Activated B cell treated with CpG ODN at 0.5 μM for 24 hours (primary cell): ENCODE measurements around the gene KCNMB4. TPM values are rescaled to one million over a fixed set of nuclear protein-coding genes. Genes with fewer than 3 reads are reported as not detected.

Experiments used
- ATAC-seq: fragments of 200-7000 bp; cut with Tn5 transposase; one replicate; pipeline ENCODE4 v1.10.0; 2021; ENCODE audit warnings: low read depth, mild to moderate bottlenecking, moderate library complexity
- CTCF ChIA-PET: fragments of 350-600 bp; sonication (Branson Sonifier 250); formaldehyde crosslinking; loops from one replicate; lab custom pipeline; 2021; ENCODE audit warnings: antibody characterized with exemption; lab: Charles Lee
- POLR2A ChIA-PET: fragments of 350-600 bp; sonication (Branson Sonifier 250); formaldehyde crosslinking; loops from one replicate; lab custom pipeline; 2021; ENCODE audit warnings: antibody characterized with exemption; lab: Charles Lee
- DNase-seq: peaks from one replicate; pipeline ENCODE4 v3.0.0; 2022
- H3K27ac Mint-ChIP-seq: one replicate; pipeline ENCODE4 v1.8.0; 2020; ENCODE audit warnings: mixed read lengths
- H3K27me3 Mint-ChIP-seq: one replicate; pipeline ENCODE4 v1.8.0; 2021; ENCODE audit warnings: mixed read lengths
- H3K36me3 Mint-ChIP-seq: one replicate; pipeline ENCODE4 v1.8.0; 2021; ENCODE audit warnings: low read depth, mixed read lengths
- H3K4me1 Mint-ChIP-seq: one replicate; pipeline ENCODE4 v1.8.0; 2021; ENCODE audit warnings: mixed read lengths
- H3K4me3 Mint-ChIP-seq: one replicate; pipeline ENCODE4 v1.8.0; 2020; ENCODE audit warnings: mild to moderate bottlenecking, mixed read lengths
- H3K9me3 Mint-ChIP-seq: one replicate; pipeline ENCODE4 v1.8.0; 2020; ENCODE audit warnings: mixed read lengths
- intact Hi-C: fragments of 100-400 bp; cut with micrococcal nuclease; formaldehyde crosslinking; loops from one replicate; pipeline ENCODE4 v1.15.1; 2024
- total RNA-seq: library from RNA; stranded (reverse); gene quantifications from 2 replicates; pipeline ENCODE4 v1.2.3, GENCODE V29; 2022
- TF ChIP-seq, protein P1 (sequence below): fragments of 200-600 bp; IDR thresholded peaks from one replicate; pipeline ENCODE4 v1.8.0; 2022; ENCODE audit warnings: antibody characterized with exemption, mild to moderate bottlenecking

KCNMB4 gene
- total RNA-seq, 1 donor from 2014 or later, result 0.86 TPM

DNA sequence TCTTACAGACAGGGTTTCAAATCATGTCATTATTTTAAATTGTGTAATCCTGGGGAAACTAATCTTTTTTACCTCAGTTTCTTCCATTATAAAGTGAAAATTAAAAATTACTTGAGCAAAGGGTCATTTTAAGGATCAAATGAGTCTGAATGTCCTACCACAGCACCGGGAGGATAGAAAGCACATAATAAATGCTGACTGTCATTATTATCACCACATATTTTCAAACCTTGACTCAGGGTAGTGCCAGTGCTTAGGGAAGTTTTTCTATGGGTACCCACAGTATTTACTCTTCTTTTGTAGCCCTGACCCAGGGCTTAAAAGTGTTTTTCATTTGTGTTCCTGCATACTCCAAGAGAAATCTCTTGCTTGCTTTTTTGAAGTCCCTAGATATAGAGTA lies 60.5 kb downstream of the KCNMB4 start:
- ChIA-PET POLR2A (no interaction called here), CTCF (no interaction called here)
- Mint-ChIP-seq H3K27ac (no peak overlapping the region), H3K4me3 (no peak overlapping the region), H3K27me3 (no peaks in the 10 kb centered on the region), H3K9me3 (no peaks in the 10 kb centered on the region), H3K36me3 (no peaks in the 10 kb centered on the region), H3K4me1 (no peaks in the 10 kb centered on the region)
- ATAC-seq (no peak), DNase-seq (no peak)
- TF ChIP-seq, protein P1, sequence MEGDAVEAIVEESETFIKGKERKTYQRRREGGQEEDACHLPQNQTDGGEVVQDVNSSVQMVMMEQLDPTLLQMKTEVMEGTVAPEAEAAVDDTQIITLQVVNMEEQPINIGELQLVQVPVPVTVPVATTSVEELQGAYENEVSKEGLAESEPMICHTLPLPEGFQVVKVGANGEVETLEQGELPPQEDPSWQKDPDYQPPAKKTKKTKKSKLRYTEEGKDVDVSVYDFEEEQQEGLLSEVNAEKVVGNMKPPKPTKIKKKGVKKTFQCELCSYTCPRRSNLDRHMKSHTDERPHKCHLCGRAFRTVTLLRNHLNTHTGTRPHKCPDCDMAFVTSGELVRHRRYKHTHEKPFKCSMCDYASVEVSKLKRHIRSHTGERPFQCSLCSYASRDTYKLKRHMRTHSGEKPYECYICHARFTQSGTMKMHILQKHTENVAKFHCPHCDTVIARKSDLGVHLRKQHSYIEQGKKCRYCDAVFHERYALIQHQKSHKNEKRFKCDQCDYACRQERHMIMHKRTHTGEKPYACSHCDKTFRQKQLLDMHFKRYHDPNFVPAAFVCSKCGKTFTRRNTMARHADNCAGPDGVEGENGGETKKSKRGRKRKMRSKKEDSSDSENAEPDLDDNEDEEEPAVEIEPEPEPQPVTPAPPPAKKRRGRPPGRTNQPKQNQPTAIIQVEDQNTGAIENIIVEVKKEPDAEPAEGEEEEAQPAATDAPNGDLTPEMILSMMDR, result no peak
- intact Hi-C loops, result no loop called here

DNA sequence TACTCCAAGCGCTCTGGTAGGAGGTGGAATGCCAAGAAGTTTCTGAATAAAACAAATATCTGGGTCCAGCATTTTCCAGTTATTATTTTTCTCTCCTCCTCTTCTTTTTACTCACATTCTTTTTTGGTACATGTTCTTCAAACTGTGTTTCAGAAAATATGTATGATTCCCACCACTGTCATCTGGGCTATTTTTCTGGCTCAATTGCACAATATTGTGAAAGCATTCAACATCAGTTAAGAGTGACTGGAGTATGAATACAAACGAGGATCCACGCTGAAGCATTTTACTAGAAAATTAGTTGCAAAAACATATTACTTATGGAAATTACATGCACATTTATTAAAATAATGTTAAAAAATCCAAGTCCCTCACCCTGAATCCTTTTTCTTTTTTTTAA lies 61.5 kb downstream of the KCNMB4 start:
- ATAC-seq, result no peak
- no peaks in the 10 kb centered on the region for H3K27me3 Mint-ChIP-seq
- TF ChIP-seq, protein P1, result no peak
- H3K4me3 Mint-ChIP-seq, result no peak overlapping the region
- DNase-seq, result no peak
- H3K4me1 Mint-ChIP-seq, result no peaks in the 10 kb centered on the region
- H3K27ac Mint-ChIP-seq, result no peak overlapping the region
- ChIA-PET POLR2A (no interaction called here), CTCF (no interaction called here)
- no peaks in the 10 kb centered on the region for H3K9me3 Mint-ChIP-seq
- intact Hi-C loops, result no loop called here
- no peaks in the 10 kb centered on the region for H3K36me3 Mint-ChIP-seq

DNA sequence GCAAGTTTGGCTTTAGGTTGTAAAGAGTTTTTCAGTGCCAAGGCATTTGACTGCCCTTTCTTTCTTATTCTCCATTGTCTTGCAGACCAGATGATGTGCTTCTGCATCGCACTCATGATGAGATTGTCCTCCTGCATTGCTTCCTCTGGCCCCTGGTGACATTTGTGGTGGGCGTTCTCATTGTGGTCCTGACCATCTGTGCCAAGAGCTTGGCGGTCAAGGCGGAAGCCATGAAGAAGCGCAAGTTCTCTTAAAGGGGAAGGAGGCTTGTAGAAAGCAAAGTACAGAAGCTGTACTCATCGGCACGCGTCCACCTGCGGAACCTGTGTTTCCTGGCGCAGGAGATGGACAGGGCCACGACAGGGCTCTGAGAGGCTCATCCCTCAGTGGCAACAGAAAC lies 64.3 kb downstream of the KCNMB4 start:
- Mint-ChIP-seq H3K27ac (no peak overlapping the region), H3K9me3 (no peaks in the 10 kb centered on the region), H3K4me3 (no peak overlapping the region), H3K36me3 (no peaks in the 10 kb centered on the region), H3K4me1 (no peaks in the 10 kb centered on the region), H3K27me3 (no peaks in the 10 kb centered on the region)
- ATAC-seq (no peak), DNase-seq (no peak)
- POLR2A ChIA-PET, result no interaction called here
- TF ChIP-seq, protein P1, result no peak
- intact Hi-C loops, result no loop called here
- CTCF ChIA-PET, result no interaction called here

DNA sequence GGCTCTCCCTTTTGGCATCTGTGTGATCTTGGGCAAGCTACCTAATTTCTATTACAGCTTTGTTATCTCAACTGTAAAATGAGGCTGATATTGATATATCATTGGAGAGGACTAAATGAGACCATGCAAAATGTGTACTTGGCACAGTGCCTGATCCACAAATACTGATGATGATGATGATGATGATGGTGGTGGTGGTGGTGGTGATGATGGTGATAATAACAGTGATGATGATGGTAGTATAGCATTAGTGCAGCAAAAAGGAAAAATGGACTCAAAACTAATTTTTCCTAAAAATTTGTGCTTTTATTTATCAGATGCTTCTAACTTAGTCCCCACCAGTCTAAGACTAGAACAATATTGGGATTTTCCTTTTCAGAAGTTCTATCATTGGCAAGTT lies 70.7 kb downstream of the KCNMB4 start:
- CTCF ChIA-PET, result no interaction called here
- intact Hi-C loops, result no loop called here
- TF ChIP-seq, protein P1, result no peak
- Mint-ChIP-seq H3K27ac (no peak overlapping the region), H3K4me1 (no peaks in the 10 kb centered on the region), H3K27me3 (no peaks in the 10 kb centered on the region), H3K9me3 (no peaks in the 10 kb centered on the region), H3K36me3 (no peaks in the 10 kb centered on the region), H3K4me3 (no peak overlapping the region)
- ATAC-seq (no peak), DNase-seq (no peak)
- POLR2A ChIA-PET, result no interaction called here

DNA sequence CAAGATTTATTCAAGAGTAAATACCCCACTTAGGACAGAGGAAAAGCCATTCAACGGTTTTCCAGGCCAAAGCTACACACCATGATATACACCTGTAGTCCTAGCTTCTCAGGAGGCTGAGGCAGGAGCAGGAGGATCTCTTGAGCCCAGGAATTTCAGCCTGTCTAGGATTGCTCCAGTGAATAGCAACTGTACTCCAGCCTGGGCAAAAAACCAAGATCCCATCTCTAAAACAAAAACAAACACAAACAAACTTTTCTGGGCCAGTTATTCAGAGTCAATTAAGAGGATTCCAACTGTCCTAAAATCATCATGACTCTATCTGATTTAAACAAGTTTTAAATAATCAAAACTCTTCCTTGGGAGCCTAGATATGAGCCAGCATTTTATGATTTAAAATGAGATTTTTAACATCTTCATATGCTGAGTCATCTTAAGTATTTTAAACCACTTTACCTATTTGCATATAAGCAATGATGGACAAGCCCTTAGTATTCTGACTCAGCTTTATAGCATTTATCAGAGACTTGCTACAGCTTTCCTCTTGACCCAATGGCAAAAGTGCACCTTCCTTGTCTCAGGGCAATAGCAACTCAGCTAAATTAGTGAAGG lies 77.1 kb downstream of the KCNMB4 start:
- intact Hi-C loops, result no loop called here
- no peaks in the 10 kb centered on the region for H3K36me3 Mint-ChIP-seq
- no peak overlapping the region for H3K27ac Mint-ChIP-seq
- H3K4me3 Mint-ChIP-seq, result no peak overlapping the region
- ATAC-seq (no peak), DNase-seq (no peak)
- POLR2A ChIA-PET, result no interaction called here
- TF ChIP-seq, protein P1, result no peak
- CTCF ChIA-PET, result no interaction called here
- H3K9me3 Mint-ChIP-seq, result peaks cover 2% of the 10 kb centered on the region
- no peaks in the 10 kb centered on the region for H3K27me3 Mint-ChIP-seq
- no peaks in the 10 kb centered on the region for H3K4me1 Mint-ChIP-seq
